ENCODE measurements around the gene KHSRP.
A peak's percentile ranks its signal among the peaks of the same experiment; 100 is the strongest.

KHSRP gene

GRCh38 chr19:6374161-6374709 is 50.4 kb downstream of the KHSRP start:
- no peaks in the 10 kb centered on the region for H3K9me3 Mint-ChIP-seq
- no peak overlapping the region for H3K27ac Mint-ChIP-seq
- no peak overlapping the region for H3K4me3 Mint-ChIP-seq
- ATAC-seq (no peak), DNase-seq (no peak)
- peaks cover 15% of the 10 kb centered on the region for H3K4me1 Mint-ChIP-seq
- H3K36me3 Mint-ChIP-seq (ENCODE audit: low read depth), result no peaks in the 10 kb centered on the region
- H3K27me3 Mint-ChIP-seq, result no peaks in the 10 kb centered on the region

- no peaks in the 10 kb centered on the region for H3K27me3 Mint-ChIP-seq
- no peak for DNase-seq
- no peaks in the 10 kb centered on the region for H3K9me3 Mint-ChIP-seq
- H3K4me1 Mint-ChIP-seq, result peaks cover 15% of the 10 kb centered on the region
- peaks cover 2% of the 10 kb centered on the region for H3K36me3 Mint-ChIP-seq (ENCODE audit: low read depth)
- no peak for ATAC-seq
- H3K4me3 Mint-ChIP-seq, result peak overlapping the region; percentile 83
- H3K27ac Mint-ChIP-seq, result peak overlapping the region; percentile 67
These were observed 50.9 kb downstream of the KHSRP start for GRCh38 chr19:6373813-6374108.

GRCh38 chr19:6373096-6373812 is 51.4 kb downstream of the KHSRP start:
- peaks cover 15% of the 10 kb centered on the region for H3K4me1 Mint-ChIP-seq
- peaks cover 4% of the 10 kb centered on the region for H3K36me3 Mint-ChIP-seq (ENCODE audit: low read depth)
- peak overlapping the region; percentile 83 for H3K4me3 Mint-ChIP-seq
- peak; percentile 100 for DNase-seq
- H3K27me3 Mint-ChIP-seq, result no peaks in the 10 kb centered on the region
- H3K27ac Mint-ChIP-seq, result peak overlapping the region; percentile 90
- peak; percentile 69 for ATAC-seq
- H3K9me3 Mint-ChIP-seq, result no peaks in the 10 kb centered on the region

GRCh38 chr19:6372594-6373095 is 52.0 kb downstream of the KHSRP start, which contains the start of gene ALKBH7:
ALKBH7 (plus strand) TSS chr19:6372794; CDS start chr19:6372821, 27 bp downstream.
- no peaks in the 10 kb centered on the region for H3K9me3 Mint-ChIP-seq
- peak; percentile 93 for DNase-seq
- no peaks in the 10 kb centered on the region for H3K27me3 Mint-ChIP-seq
- H3K4me1 Mint-ChIP-seq, result peaks cover 15% of the 10 kb centered on the region
- peaks cover 10% of the 10 kb centered on the region for H3K36me3 Mint-ChIP-seq (ENCODE audit: low read depth)
- peak; percentile 86 for ATAC-seq
- H3K4me3 Mint-ChIP-seq, result peak within 1 kb of the TSS; percentile 83
- H3K27ac Mint-ChIP-seq, result peak within 1 kb of the TSS; percentile 90

- H3K27ac Mint-ChIP-seq, result no peak overlapping the region
- ATAC-seq (no peak), DNase-seq (no peak)
- peaks cover 18% of the 10 kb centered on the region for H3K4me1 Mint-ChIP-seq
- H3K27me3 Mint-ChIP-seq, result no peaks in the 10 kb centered on the region
- H3K9me3 Mint-ChIP-seq, result no peaks in the 10 kb centered on the region
- peaks cover 40% of the 10 kb centered on the region for H3K36me3 Mint-ChIP-seq (ENCODE audit: low read depth)
- no peak overlapping the region for H3K4me3 Mint-ChIP-seq
These were observed 60.3 kb downstream of the KHSRP start for GRCh38 chr19:6364353-6364752.
